ENCODE data around the gene DERL3.

DNA sequence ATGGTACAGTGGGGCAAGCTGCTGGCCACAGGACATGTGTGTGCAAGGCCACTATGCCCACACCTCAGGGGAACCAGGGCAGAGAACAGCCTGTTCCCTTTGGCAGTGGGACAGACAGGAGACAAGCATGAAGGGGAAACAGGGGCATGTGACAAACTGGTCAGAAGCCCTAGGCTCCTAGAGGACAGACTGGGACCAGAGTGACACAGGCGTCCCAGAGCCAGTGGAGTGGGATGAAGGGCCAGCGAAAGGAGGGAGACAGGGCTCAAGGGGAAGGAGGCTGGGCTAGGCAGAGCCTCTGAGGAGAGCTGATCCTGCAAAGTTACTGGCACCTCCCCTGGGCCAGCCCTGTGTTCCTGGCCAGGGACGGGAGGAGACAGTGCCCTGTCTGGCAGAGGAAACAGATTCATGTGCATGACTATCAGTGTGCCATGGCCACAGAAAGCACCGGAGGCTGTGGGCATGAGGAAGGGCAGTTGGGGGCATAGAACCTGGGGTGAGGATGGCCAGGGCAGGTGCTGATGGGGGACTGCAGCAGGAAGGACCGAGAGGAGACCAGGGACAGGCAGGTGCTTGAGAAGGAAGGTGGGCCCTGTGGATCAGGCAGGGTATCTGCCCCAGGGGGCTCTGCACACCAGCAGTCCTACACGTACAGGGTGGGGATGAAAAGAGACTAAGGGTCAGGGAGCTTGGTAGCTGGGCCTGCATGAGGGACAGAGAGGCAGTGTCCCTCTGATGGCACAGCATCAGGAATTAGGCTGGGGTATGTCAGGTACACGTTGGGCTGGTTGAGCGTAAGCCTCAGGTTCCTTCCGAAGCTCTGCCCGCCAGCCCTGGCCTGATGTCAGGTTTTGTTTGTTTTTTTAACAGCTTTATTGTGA, 9.8 kb downstream of the DERL3 start:
- TF ChIP-seq SUZ12 (IDR thresholded peaks at IDR 0.05; ENCODE audit: extremely low read depth, insufficient read depth, insufficient read length) (no peak), ZNF274 (IDR thresholded peaks at IDR 0.05; ENCODE audit: low read depth, low read length) (no peak), YY1 (IDR thresholded peaks at IDR 0.05; ENCODE audit: insufficient read depth, insufficient read length) (no peak)
